Measurements from ENCODE around the gene POGK.
"Not testable (repeated sequence)": the region's sequence is repeated elsewhere in the genome, so short reads cannot be mapped to it uniquely, and the experiment has no call there.

The POGK gene, protein sequence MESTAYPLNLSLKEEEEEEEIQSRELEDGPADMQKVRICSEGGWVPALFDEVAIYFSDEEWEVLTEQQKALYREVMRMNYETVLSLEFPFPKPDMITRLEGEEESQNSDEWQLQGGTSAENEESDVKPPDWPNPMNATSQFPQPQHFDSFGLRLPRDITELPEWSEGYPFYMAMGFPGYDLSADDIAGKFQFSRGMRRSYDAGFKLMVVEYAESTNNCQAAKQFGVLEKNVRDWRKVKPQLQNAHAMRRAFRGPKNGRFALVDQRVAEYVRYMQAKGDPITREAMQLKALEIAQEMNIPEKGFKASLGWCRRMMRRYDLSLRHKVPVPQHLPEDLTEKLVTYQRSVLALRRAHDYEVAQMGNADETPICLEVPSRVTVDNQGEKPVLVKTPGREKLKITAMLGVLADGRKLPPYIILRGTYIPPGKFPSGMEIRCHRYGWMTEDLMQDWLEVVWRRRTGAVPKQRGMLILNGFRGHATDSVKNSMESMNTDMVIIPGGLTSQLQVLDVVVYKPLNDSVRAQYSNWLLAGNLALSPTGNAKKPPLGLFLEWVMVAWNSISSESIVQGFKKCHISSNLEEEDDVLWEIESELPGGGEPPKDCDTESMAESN

DNA sequence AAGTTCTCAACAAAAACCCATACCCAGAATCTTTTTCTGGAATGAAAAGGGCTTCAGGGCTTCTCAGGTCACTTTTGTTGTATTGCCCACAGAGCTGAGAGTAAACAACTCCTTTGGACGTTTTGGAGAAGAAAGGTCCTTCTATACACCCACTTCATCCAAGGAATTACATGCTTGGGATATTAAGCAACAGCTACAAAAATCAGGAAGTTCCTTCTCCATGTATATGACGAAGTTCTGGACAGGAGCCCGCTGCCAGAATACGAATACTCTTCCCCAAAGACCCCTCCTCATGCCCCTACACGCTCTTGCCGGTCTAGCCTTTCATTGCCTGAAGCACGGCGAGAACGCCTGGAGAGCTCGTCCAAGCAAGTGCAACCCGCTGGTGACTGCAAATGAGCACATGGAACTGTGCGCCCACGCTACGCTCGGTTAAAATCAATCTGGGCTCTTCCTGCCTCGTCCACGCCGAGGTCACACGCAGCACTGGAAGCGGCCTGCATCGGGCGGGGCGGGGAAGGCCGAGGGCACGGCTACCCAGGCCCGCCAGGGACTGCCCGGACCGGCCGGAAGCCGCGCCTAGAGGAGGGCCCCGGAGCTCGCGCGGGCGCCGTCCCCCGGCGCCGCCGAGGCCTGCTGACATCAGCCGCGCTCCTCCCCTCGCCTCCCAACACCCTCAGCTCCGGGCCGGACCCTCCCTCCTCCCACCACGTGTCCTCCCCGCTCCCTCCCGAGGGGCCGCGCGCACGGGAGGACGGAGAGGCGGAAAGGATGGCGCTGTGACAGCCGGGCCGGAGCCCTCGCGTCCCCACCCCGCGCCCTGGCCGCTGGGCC is at the start of gene POGK:
Gene POGK, plus strand, starts transcription at position 710 of the 834 bp plus-strand sequence. CDS start 1,482 bp downstream, outside the sequence.
- peak; percentile 92 for DNase-seq (ENCODE audit: low read depth)

DNA sequence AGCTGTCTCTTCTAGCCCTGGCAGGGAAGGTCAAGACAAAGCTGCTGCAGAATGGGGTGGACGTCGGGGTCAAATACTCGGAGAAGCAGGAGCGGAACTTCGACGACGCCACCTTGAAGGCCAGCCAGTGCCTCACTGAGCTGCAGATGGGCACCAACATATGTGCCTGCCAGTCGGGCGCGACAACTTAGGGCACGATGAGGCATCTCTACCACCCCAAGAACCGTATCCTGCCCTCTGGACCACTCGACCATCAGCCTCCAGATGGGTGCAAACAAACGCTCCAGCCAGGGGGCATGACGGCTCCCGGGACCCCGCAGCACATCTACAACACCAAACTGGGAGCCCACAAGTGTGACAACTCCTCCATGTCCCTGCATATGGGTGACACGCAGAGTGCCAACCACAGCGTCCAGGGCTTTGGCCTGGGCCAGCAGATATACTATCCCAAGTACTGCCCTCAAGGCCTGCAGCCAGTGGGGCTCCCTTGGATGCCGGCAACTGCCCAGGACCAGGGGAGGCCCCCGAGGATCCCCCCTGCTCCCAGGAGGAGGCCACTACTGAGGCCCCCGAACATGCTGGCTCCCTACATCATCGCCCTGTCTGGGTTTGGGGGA is 42.5 kb upstream of the POGK start:
- DNase-seq (ENCODE audit: low read depth), result no peak

DNA sequence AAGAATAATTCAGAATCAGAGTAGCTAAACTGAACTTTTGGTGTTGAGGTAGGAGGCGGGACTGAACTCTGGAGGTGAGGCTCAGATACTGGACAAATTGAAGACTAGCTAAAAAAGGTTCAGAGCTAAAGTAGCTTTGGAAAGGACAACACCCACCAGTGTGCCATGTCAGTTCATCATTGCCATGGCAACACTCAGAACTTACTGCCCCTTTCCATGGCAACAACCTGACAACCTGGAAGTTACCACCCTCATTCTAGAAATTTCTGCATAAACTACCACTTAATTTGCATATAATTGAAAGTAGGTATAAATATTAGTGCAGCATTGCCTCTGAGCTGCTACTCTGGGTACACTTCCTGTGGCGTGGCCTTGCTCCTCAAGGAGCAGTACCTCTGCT is 30.3 kb upstream of the POGK start:
- no peak for DNase-seq (ENCODE audit: low read depth)

DNA sequence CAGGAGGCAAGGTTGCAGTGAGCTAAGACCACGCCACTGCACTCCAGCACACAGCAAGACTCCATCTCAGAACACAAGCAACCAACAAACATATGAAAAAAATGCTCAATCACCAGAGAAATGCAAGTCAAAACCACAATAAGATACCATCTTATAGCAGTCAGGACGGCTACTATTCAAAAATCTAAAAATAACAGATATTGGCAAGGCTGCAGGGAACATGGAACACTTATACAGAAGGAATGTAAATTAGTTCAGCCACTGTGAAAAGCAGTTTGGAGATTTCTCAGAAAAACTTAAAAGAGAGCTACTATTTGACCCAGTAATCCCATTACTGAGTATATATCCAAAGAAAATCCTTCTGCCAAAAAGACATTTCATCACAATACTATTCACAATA is 27.6 kb upstream of the POGK start:
- peak; percentile 5 for DNase-seq (ENCODE audit: low read depth)

DNA sequence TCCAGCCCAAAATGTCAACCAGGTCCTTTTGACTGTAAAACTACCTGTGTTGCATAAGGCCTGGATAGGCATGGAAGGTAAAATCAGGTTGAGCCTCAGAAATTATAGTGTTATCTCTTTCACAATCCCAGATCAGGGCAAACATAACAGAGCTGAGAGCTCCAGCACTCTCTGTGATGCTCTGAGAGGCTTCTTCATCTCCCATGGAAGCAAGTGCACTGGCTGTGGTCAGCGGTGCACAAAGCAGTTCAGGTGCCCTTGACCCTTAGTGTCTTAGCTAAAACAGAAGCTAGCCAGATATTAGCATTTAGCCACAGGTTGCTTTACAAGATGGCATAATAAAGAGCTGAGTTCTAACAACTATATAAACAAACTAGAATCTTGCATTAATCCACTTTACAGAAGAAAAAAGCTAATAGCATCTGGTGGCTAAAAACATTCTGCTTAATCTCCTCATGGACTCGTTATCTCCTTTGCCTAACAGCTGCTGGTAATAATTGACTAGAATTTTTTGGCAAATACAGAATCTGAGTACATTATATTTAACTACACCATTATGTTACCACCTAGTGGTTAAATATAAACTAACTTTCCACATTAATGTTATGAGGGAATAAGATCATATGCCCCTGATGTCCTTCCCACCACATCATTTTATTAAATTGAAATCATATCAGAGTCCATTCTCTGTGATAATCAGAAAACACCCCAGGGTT is 25.6 kb upstream of the POGK start:
- no peak for DNase-seq (ENCODE audit: low read depth)

DNA sequence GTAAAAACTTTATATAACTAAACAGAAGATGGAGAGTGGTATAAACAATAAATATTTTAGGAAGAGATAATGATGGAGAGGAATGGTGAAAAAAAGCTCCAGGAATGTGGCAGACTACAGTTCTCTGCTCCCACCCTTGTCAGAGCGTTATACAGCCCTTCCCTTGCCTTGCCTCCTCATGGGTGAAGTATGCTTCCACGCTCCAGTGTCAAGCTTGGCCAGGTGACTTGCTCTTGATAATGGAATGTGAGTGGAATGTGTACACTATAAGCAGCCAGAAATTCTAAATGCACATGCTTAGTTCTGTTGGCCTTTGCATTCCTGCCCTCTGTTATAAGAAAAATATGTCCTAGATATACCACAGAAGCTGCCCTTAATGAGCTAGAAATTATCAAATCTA is 24.7 kb upstream of the POGK start:
- no peak for DNase-seq (ENCODE audit: low read depth)

DNA sequence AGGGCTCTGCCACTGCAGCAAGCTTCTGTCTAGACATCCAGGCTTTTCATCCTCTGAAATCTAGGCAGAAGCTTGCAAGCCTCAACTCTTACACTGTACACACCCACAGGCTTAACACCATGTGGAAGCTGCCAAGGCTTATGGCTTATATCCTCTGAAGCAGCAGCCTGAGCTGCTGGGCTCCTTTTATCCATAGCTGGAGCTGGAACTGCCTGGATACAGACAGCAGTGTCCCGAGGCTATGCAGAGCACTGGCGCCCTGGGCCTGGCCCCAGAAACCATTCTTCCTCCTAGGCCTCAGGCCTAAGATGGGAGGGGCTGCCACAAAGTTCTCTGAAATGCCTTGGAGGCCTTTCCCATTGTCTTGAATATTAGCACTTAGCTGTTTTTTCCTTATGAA is 19.3 kb upstream of the POGK start:
- DNase-seq (ENCODE audit: low read depth), result no peak

DNA sequence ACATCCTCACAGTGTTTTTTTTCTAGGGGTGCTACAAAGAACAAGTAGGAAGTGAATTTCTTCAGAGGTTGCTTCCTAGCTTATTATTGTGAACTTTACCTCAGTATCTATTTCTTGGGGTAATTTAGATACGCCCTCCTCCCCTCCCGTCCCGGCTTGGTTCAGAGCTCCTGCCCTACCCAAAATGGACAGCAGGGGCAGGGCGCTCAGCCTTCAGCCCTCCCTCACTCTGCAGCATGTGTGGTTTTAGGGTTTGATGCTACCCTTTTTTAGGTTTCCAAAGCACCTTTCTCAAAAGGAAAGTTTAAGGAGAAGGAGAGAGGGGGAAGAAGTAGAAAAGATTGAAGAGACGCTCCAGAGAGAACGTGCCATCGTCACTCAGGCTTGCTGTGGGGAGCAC is 16.9 kb upstream of the POGK start:
- DNase-seq (ENCODE audit: low read depth), result no peak

DNA sequence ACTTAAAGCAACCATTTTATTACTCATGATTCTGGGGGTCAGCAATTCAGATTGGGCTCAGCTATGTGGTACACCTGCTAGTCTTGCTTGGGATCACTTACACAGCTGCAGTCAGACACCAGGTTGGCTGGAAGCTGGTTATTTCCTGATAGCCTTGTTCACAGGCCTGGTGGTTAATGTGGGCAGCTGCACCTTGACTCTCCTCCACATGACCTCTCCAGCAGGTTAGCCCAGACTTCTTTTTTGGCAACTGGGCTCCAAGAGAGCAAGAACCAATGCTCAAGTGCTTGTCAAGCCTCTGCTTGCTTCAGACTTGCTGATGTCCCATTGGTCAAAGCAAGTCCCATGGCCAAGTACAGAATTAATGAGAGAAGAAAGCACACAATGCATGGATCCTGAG is 11.8 kb upstream of the POGK start:
- DNase-seq (ENCODE audit: low read depth), result no peak

DNA sequence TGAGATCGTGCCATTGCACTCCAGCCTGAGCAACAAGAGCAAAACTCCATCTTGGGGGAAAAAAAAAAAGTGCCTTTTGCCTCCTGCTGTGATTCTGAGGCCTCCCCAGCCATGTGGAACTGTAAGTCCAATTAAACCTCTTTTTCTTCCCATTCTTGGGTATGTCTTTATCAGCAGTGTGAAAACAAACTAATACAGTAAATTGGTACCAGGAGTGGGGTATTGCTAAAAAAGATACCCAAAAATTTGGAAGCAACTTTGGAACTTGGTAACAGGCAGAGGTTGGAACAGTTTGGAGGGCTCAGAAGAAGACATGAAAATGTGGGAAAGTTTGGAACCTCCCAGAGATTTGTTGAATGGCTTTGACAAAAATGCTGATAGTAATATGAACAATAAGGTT is 9.5 kb upstream of the POGK start:
- not testable (repeated sequence) for DNase-seq (ENCODE audit: low read depth)

DNA sequence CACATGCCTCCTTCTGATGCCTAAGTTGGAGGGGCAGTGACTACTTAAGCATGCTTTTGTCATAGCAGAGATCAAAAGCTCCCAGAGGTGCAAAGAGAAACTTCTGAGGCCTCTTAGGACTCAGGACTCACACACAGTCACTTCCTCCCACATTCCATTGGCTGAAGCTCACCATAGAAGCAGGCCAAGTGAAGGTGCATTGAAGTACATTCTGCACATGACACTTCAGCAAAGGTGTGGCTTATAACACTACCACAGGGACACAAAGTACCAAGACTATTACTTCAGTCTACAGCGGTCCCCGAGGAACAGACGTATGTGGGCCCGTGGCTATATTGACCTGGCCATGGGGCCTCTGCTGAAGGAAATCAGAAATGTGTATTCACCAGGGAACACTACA is 2.5 kb upstream of the POGK start:
- DNase-seq (ENCODE audit: low read depth), result no peak

DNA sequence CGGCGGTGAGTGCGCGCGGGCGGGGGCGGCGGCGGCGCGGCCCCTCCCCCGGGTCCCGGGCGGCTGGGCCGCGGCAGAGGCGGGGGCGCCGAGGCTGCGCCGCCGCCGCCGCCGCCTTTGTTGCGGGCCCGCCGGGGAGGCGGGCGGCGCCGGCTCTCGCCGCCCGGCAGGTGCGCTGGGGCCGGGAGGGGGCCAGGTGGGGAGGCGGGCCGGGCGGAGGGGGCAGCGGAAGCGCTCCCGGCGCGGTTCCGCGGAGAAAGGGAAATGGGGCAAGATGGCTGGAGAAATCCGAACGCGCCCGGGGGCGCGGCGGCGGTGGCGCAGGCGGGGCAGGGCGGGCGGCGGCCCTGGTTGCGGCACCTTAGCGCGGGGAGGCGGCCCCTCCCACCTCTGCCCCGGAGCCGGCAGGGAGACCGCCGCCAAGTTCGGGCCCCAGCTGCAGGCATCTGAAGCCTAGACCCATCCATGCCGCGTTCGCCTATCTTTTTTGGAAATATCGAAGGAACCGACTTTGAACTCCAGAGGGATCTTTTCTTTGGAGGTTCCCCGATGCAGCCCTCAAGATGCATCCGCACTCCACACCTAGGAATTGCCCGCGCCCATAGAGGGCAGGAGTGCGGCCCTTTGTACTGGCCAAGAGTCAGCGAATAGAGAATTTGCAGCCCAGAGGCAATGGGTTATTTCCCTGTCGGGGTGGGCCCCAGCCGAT is 479 bp downstream of the POGK start:
- DNase-seq (ENCODE audit: low read depth), result peak; percentile 27

DNA sequence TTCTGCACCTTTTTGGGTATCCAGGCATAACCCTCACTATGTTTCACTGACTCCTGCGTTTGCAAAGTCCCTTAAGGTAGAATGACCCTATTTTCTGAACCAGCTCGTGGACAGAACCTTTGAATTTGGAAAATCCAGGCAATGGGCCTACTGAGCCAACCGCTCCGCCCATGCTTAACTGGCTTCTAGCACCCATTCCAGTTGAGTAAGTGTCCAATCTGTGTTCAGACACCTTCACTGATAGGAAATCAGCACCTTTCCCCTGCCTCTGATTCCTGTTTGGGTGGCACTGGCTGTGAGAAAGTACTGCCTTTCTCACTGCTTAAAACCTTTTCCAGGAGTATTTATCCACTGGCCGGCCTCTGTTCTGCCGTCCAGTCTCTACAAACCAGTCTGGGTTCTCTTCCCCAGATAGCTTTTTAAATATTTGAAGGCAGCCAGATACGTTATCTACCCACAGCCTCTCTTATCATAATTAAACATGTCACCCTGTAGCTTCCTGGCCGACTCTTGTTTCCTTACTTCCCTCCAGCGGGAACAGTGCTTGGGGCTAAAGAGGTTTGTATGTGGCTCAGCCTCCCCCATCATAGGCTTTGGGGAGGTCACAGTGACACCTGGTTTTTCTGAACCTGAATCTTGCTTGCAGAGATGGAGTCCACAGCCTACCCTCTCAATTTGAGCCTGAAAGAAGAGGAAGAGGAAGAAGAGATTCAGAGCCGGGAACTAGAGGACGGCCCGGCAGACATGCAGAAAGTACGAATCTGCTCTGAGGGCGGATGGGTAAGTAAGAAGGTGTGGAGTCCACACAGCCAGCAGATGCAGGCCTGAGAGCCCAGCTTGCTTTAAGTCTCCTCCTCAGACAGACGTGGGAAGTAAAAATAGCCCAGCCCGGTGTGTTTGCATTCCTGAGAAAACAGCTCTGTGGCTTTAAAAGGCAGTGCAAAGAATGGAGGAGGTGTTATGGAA is 1.3 kb downstream of the POGK start:
- DNase-seq (ENCODE audit: low read depth), result no peak

DNA sequence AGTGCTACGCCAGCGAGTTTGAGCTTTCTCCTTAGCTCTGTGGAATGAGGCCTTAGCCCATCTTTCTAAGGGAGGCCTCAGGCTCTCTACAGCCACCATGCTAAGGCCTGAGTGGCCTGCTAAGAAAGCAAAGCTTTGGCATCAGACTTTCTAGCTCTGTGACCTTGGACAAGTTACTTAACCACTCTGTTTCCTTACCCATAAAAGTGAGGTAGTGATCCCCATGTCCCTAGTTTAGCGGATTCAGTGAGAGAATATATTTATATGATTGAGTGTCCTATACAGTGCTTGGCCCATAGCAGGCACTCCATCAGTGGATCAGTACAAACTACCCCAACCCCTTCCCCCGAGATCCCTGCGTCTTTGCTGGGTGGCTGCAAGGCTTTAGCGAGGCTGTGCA is 4.0 kb downstream of the POGK start:
- DNase-seq (ENCODE audit: low read depth), result no peak

DNA sequence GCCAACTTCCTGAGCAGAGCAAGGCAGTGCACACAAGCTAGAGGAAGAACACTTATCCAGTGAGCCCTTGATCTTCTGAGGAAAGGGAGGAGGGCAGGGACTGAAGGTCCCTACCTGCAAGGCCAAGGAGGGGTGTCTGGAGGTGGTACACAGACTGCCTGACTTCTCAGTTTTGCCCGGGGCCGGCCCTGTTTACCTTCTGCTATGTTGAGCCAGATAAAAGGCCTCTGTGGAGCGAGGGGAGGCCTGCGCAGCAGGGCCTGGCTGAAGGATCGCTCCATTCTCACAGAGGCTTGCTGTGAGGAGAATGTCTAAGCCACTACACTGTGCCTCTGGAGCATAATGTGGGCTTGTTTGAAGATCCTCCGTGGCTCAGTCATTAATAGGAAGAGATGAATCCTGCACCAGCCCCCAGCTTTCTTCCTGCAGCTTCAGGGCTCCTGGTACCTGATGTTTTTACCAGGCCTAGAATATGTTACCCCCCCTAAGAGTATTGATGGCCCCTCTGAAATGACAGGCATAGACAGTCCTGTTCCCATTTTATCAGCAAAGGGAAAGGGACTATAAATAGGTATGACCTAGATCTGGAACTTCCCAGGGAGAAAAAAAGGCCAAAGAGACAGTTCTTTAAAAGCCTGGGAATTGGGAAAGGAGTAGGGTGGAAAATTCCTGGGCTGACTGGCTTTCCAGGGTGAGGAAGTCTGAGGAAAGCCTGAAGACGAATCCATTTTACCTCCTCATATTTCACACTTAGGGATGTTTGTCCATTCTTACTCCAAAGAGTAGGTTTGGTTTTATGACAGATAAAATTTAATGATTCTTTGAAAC is 4.7 kb downstream of the POGK start:
- no peak for DNase-seq (ENCODE audit: low read depth)

DNA sequence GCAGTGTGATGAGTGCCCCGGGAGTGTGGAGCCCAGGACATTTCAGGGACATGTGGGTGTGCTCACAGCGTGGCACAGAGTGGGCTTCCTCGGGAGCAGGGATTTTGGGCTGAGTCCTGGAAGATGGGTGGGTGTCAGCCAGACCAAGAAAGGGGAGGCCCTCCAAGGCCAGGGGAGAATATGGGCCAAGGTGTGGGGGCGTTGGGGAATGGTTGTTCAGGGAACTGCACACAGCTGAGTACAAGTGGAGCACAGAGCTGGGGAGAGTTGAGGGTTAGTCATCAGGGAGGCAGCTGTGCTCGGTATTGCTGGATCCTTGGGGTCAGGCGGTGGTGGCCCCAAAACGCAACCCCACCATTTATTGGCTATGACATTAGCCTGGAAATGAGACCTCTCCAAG is 5.5 kb downstream of the POGK start:
- no peak for DNase-seq (ENCODE audit: low read depth)

DNA sequence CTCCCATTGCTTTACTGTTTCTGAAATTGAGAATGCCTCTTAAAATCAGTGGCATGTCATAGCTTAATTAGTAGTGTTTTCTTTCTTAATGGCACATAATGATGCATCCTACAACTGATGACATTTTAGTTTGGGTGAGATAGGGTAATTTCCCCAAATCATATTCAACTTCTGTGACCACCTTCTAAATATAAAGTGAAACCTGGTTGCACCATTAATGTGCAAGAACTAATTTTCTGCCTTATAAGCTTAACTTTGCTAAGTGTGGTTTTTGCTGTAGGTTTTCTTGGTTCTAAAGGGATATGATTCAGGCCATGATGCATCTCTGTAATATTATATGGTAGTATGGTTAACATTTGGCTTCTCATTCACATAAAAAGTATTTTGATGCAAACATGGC is 8.9 kb downstream of the POGK start:
- no peak for DNase-seq (ENCODE audit: low read depth)

DNA sequence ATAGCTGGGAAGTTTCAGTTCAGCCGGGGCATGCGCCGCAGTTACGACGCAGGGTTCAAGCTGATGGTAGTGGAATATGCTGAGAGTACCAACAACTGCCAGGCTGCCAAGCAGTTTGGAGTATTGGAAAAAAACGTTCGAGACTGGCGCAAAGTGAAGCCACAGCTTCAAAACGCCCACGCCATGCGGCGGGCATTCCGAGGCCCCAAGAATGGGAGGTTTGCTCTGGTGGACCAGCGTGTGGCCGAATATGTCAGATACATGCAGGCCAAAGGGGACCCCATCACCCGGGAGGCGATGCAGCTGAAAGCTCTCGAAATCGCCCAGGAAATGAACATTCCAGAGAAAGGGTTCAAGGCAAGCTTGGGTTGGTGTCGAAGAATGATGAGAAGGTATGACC is 9.9 kb downstream of the POGK start:
- no peak for DNase-seq (ENCODE audit: low read depth)

DNA sequence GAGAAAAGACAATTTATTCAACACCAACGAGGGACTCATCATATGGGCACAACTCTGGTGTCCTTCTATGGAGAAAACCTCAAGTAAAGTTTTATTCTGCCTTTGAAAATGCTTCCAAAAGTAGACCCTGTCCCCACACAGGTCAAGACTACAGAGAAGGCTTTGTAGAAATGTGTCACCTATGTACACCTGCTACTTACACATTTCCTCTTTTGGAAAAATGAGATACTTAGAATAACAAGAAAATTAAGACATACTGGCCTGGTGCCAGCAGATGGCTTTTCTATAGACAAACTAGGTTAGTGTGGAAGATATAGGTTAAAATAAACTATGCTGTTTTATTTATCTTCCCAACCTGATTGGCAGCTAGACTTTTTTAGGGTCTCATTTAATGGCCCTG is 13.6 kb downstream of the POGK start:
- no peak for DNase-seq (ENCODE audit: low read depth)

All from fibroblast of gingiva (primary cell).